ENCODE measurements around the gene CST6.

Gene CST6

GRCh38 chr11:66011785-66012303, at the start of gene CST6:
Gene CST6, plus strand, starts transcription at chr11:66012008. Its CDS starts 37 bp downstream, at chr11:66012045.
- DNase-seq (ENCODE audit: insufficient read length, low spot score) (no peak), FAIRE-seq (no peak)

GRCh38 chr11:65962141-65962564, 49.7 kb upstream of the CST6 start:
- peak; percentile 37 for FAIRE-seq

DNA sequence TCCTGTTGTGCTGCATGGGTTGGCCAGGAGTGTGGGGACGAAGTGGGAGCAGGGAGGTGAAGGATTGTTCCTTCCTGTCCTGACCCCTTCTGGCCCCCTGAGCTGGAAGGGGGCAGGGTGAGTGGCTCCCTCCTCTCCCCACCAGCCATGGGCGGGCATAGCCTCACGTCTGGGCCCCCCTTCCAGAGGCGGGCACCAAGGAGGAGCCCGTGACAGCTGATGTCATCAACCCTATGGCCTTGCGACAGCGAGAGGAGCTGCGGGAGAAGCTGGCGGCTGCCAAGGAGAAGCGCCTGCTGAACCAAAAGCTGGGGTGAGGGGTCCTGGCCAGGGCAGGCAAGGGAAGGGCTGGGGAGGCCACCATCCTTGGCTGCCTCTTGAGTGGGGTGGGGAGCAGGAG, 46.9 kb upstream of the CST6 start:
- DNase-seq (ENCODE audit: insufficient read length, low spot score) = no peak
- no peak for FAIRE-seq

More at GRCh38 chr11:65962141-65962564, 49.7 kb upstream of the CST6 start:
- no peak for DNase-seq (ENCODE audit: insufficient read length, low spot score)

DNA sequence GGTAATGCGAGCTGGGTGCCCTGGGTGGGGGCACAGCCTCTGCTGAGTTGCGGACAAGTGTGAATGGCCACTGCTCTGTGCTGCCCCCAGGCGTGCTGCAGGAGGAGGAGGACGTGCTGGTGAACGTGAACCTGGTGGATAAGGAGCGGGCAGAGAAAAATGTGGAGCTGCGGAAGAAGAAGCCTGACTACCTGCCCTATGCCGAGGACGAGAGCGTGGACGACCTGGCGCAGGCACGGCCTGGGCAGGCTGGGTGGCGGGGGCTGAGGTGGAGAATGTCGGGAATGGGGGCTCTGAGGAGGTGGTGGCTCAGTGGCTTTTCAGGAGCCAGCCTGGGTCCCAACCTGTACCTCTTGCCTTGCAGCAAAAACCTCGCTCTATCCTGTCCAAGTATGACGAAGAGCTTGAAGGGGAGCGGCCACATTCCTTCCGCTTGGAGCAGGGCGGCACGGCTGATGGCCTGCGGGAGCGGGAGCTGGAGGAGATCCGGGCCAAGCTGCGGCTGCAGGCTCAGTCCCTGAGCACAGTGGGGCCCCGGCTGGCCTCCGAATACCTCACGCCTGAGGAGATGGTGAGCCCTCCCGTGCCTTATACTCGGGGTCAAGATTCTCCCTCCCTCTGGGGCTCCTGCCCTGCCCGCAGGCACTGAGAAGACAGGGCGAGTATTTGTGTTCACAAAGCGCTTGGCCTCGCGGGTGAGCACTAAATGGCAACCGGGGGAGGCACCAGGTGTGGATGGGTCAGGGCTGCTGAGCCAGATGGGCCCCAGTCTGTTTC, 45.6 kb upstream of the CST6 start:
- FAIRE-seq (no peak), DNase-seq (ENCODE audit: insufficient read length, low spot score) (no peak)

DNA sequence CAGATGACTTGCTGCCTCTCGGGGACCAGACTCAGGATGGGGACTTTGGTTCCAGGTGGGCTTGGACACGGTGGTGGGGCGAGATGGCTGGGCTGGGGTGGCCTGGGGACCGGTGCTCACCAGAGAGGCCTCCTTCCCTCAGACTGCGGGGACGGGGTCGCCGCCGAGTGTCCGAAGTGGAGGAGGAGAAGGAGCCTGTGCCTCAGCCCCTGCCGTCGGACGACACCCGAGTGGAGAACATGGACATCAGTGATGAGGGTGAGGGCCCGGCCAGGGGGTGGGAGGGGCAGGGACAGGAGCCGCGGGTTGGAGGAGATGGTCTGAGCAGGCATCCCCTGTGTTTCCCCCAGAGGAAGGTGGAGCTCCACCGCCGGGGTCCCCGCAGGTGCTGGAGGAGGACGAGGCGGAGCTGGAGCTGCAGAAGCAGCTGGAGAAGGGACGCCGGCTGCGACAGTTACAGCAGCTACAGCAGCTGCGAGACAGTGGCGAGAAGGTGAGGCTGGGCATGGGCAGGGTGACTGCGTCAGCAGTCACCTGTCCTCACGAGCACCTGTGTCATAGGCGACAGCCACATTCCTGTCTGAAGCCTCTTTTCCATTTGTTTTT, 44.4 kb upstream of the CST6 start:
- no peak for DNase-seq (ENCODE audit: insufficient read length, low spot score)

DNA sequence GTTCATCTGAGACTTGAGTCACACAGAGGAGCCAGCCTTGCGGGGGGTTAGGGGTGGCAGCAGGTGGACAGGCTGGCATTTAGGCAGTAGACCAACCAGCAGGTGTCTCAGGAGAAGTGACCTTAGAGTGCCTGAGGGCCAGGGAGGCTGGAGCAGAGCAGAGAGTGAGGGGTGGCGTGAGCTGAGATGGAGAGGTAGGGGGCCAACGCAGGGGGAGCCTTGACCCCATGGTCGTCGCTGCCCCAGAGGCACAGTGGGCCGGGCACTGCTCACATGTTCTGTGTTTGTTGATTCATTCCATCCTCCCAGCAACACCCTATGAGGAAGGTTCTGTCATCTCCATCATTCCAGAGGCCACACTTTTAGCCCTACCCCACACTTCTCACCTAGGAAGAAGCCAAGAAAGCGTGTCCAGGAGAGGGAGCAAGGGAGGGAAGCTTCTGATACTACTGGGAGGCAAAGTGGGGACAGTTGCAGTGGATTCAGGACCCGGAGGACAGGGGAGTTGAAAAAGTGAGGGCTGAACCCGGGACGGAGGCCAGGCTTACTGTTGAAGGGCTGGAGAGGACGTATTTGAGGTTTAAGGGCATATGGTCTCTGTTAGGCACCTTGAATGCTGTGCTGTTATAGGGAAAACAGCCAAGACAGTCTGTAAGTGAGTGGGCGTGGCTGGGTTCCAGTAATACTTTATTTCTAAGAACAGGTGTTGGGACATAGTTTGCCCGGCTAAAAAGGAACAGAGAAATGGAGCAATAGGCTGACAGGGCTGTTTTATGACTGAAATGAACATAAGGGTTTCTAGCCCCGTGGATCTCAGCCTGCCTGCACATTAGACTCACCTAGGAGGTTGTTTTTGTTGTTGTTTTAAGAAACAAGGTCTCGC, 43.0 kb upstream of the CST6 start:
- no peak for DNase-seq (ENCODE audit: insufficient read length, low spot score)
- FAIRE-seq = no peak

More for the DNA sequence above, 44.4 kb upstream of the CST6 start:
- no peak for FAIRE-seq

DNA sequence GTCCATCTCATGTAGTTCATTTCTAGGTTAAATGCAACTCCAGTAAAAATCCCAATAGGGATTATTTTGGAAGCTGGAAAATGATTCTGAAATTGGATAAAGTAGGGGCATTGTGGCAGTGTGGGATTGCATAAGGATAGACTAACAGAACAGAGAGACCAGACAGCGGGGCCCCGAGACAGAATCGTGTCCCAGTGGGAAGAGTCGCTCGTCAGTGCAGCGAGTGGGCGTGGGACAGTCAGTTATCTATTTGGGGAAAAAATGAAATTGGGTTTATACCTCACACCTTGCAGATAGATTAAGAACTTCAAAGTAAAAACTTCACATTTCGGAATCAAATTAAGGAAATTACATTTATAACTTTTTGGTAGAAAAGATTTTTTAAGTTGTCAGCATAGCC, 39.7 kb upstream of the CST6 start:
- DNase-seq (ENCODE audit: insufficient read length, low spot score) (no peak), FAIRE-seq (no peak)

- FAIRE-seq = no peak
These were observed 38.2 kb upstream of the CST6 start for GRCh38 chr11:65973439-65974110.

GRCh38 chr11:65975771-65976170, 36.0 kb upstream of the CST6 start:
- no peak for DNase-seq (ENCODE audit: insufficient read length, low spot score)
- FAIRE-seq = no peak

More at GRCh38 chr11:65973439-65974110, 38.2 kb upstream of the CST6 start:
- no peak for DNase-seq (ENCODE audit: insufficient read length, low spot score)

GRCh38 chr11:65976216-65977176, 35.3 kb upstream of the CST6 start:
- DNase-seq (ENCODE audit: insufficient read length, low spot score) (no peak), FAIRE-seq (no peak)

GRCh38 chr11:65977621-65978390, 34.0 kb upstream of the CST6 start:
- FAIRE-seq (no peak), DNase-seq (ENCODE audit: insufficient read length, low spot score) (no peak)

GRCh38 chr11:65978391-65979238, 33.2 kb upstream of the CST6 start:
- FAIRE-seq (no peak), DNase-seq (ENCODE audit: insufficient read length, low spot score) (no peak)

- DNase-seq (ENCODE audit: insufficient read length, low spot score) (no peak), FAIRE-seq (no peak)
These were observed 32.5 kb upstream of the CST6 start for GRCh38 chr11:65979261-65979759.

- FAIRE-seq (no peak), DNase-seq (ENCODE audit: insufficient read length, low spot score) (no peak)
These were observed 30.6 kb upstream of the CST6 start for GRCh38 chr11:65981101-65981740.

- FAIRE-seq = no peak
- DNase-seq (ENCODE audit: insufficient read length, low spot score) = no peak
These were observed 29.6 kb upstream of the CST6 start for GRCh38 chr11:65981972-65982823.
